K562 (cell line): Measurements from ENCODE around the gene MED13L. TPM values are rescaled to one million over a fixed set of nuclear protein-coding genes. Genes with fewer than 3 reads are reported as not detected.

Experiments
- ATAC-seq: fragments of 200-7000 bp; cut with Tn5 transposase; 3 replicates; pipeline ENCODE4 v1.9.1; 2020; ENCODE audit warnings: moderate library complexity
- BruUV-seq: library from RNA; stranded (reverse); fragments of 400-500 nt; replicated peaks from 2 replicates; lab custom pipeline; 2021; lab: Mats Ljungman, UMichigan
- CTCF ChIA-PET: fragments of 300-600 bp; formaldehyde crosslinking; extraction: SDS; loops from one replicate; lab custom pipeline; 2021; ENCODE audit warnings: low intra/inter-chr PET ratio; lab: Yijun Ruan, JAX
- POLR2A ChIA-PET: fragments of 300-600, 350-650 bp; sonication (Branson Sonifier 250); formaldehyde crosslinking; extraction: SDS; loops from one replicate; lab custom pipeline; 2021; ENCODE audit warnings: antibody characterized with exemption, inconsistent platforms; lab: Yijun Ruan, JAX
- DNase-seq, 4 experiments: peaks; one replicate each; pipeline versions ENCODE4 v3.0.0 to v3.0.0-alpha.2; 2011 to 2018; ENCODE audit warnings: low spot score in 3 of 4, mixed read lengths in 3 of 4; ENCODE audit errors: extremely low read depth in 1 of 4
- FAIRE-seq: peaks from 2 replicates; lab custom pipeline; 2011; peaks lifted over from hg19 to GRCh38; lab: Jason Lieb, UNC
- H2AFZ ChIP-seq: 2 replicates; pipeline ENCODE4 v1.6.0; 2011; ENCODE audit warnings: low read depth, low read length, control low read depth, inconsistent platforms
- H3K27ac ChIP-seq: fragments of 200-600 bp; 3 replicates; pipeline ENCODE4 v1.8.0; 2011; ENCODE audit warnings: low read depth, mild to moderate bottlenecking, control low read depth, inconsistent platforms, low read length, moderate library complexity, mixed read lengths; ENCODE audit errors: extremely low read depth
- H3K27me3 ChIP-seq, 2 experiments: fragments of 300-600 bp in 1 of 2; 2 replicates in 1 of 2; 3 replicates in 1 of 2; pipeline versions ENCODE4 v1.6.0 to v1.8.0; 2011; ENCODE audit warnings: inconsistent platforms in 2 of 2, low read length in 2 of 2, mild to moderate bottlenecking in 1 of 2, mixed read lengths in 1 of 2, moderate library complexity in 1 of 2; ENCODE audit not compliant: control insufficient read depth in 2 of 2, insufficient read depth in 2 of 2
- H3K36me3 ChIP-seq: fragments of 300-600 bp; 3 replicates; pipeline ENCODE4 v1.8.0; 2011; ENCODE audit warnings: mild to moderate bottlenecking, low read length, inconsistent platforms; ENCODE audit not compliant: control insufficient read depth, insufficient read depth
- H3K4me1 ChIP-seq, 2 experiments: fragments of 200-600 bp in 1 of 2; replicated peaks in 1 of 2; 2 replicates in 1 of 2; 3 replicates in 1 of 2; pipeline versions ENCODE4 v1.5.1 to v1.8.0; 2011; ENCODE audit warnings: inconsistent platforms in 2 of 2, low read length in 2 of 2, mild to moderate bottlenecking in 1 of 2, mixed read lengths in 1 of 2, moderate library complexity in 1 of 2; ENCODE audit not compliant: control insufficient read depth in 2 of 2, insufficient read depth in 2 of 2
- H3K4me2 ChIP-seq: 2 replicates; pipeline ENCODE4 v1.6.1; 2011; ENCODE audit warnings: low read length, control low read depth, inconsistent platforms, mixed read lengths; ENCODE audit not compliant: insufficient read depth
- H3K4me3 ChIP-seq: fragments of 200-600 bp; sonication (generic), shearing (Covaris generic); 2 replicates; pipeline ENCODE4 v1.5.1; 2016; ENCODE audit warnings: control low read depth, inconsistent platforms
- H3K79me2 ChIP-seq: fragments of 200-600 bp; 3 replicates; pipeline ENCODE4 v1.8.0; 2011; ENCODE audit warnings: low read length, inconsistent platforms; ENCODE audit not compliant: control insufficient read depth, insufficient read depth
- H3K9ac ChIP-seq, 2 experiments: 2 replicates each; pipeline versions ENCODE4 v1.6.0 to v1.6.1; 2011; ENCODE audit warnings: low read depth in 2 of 2, low read length in 2 of 2, control low read depth in 1 of 2, inconsistent platforms in 1 of 2, mild to moderate bottlenecking in 1 of 2, mixed read lengths in 1 of 2; ENCODE audit not compliant: insufficient read depth in 1 of 2
- H3K9me1 ChIP-seq: one replicate; pipeline ENCODE4 v1.6.0; 2011; ENCODE audit warnings: inconsistent platforms, mild to moderate bottlenecking, low read length, moderate library complexity; ENCODE audit not compliant: control insufficient read depth, insufficient read depth
- H3K9me3 ChIP-seq: replicated peaks from 2 replicates; pipeline ENCODE4 v1.5.1; 2011; ENCODE audit warnings: low read depth, low read length, inconsistent platforms; ENCODE audit not compliant: control insufficient read depth, insufficient read depth
- H4K20me1 ChIP-seq: replicated peaks from 2 replicates; pipeline ENCODE4 v1.6.1; 2011; ENCODE audit warnings: low read length, inconsistent platforms, mixed read lengths; ENCODE audit not compliant: control insufficient read depth, insufficient read depth
- ARID2 ChIP-seq: fragments of 450-650 bp; IDR thresholded peaks from 2 replicates; pipeline ENCODE4 v1.6.1; 2017; ENCODE audit warnings: antibody characterized with exemption, mild to moderate bottlenecking
- CBX3 ChIP-seq, 2 experiments: IDR thresholded peaks; 1 replicate in 1 of 2; 2 replicates in 1 of 2; pipeline ENCODE4 v1.6.1; 2012; ENCODE audit warnings: inconsistent platforms in 2 of 2, low read length in 2 of 2, borderline replicate concordance in 1 of 2, control low read depth in 1 of 2
- CHD4 ChIP-seq: fragments of 200-600 bp; sonication (generic); IDR thresholded peaks from 3 replicates; pipeline ENCODE4 v1.6.1; 2012; ENCODE audit warnings: low read depth, mild to moderate bottlenecking, mixed read lengths, low read length, inconsistent platforms; ENCODE audit not compliant: insufficient read depth, insufficient replicate concordance, poor library complexity, severe bottlenecking
- E2F4 ChIP-seq: sonication (generic); formaldehyde crosslinking; IDR thresholded peaks from 2 replicates; pipeline ENCODE4 v1.8.0; 2022; ENCODE audit warnings: mild to moderate bottlenecking, low read depth, missing genetic modification reagents
- ETV1 ChIP-seq: fragments of 450-650 bp; conservative IDR thresholded peaks from 2 replicates; pipeline ENCODE4 v1.6.1; 2016; ENCODE audit warnings: missing genetic modification characterization, control low read depth, low read depth, missing compliant biosample characterization
- HCFC1 ChIP-seq: IDR thresholded peaks from 2 replicates; pipeline ENCODE4 v1.6.1; 2012; ENCODE audit warnings: low read depth, low read length, improper control_type of control experiment
- JUNB ChIP-seq: fragments of 450-650 bp; formaldehyde crosslinking; conservative IDR thresholded peaks from 2 replicates; pipeline ENCODE4 v1.4.0; 2020; ENCODE audit warnings: mild to moderate bottlenecking
- MCM7 ChIP-seq, 2 experiments: fragments of 450-650 bp; IDR thresholded peaks; 2 replicates each; pipeline ENCODE4 v1.6.1; 2016 to 2018
- MED1 ChIP-seq: sonication (generic); formaldehyde crosslinking; IDR thresholded peaks from 2 replicates; pipeline ENCODE4 v1.8.1; 2023; ENCODE audit warnings: missing genetic modification reagents, borderline replicate concordance
- NFE2 ChIP-seq: IDR thresholded peaks from 2 replicates; pipeline ENCODE4 v1.6.1; 2014; ENCODE audit warnings: antibody characterized with exemption, low read depth
- RBBP5 ChIP-seq: fragments of 200-600 bp; sonication (generic); IDR thresholded peaks from 2 replicates; pipeline ENCODE4 v1.6.1; 2012; ENCODE audit warnings: borderline replicate concordance, mild to moderate bottlenecking, low read length, control low read depth, inconsistent platforms; ENCODE audit not compliant: insufficient read depth, poor library complexity, severe bottlenecking
- RBM14 ChIP-seq: fragments of 200-400 bp; formaldehyde crosslinking; IDR thresholded peaks from 2 replicates; pipeline ENCODE4 v1.6.1; 2018; ENCODE audit warnings: low read depth, mild to moderate bottlenecking, low read length, moderate library complexity, borderline replicate concordance; ENCODE audit not compliant: insufficient read depth
- SRSF1 ChIP-seq: fragments of 200-400 bp; formaldehyde crosslinking; IDR thresholded peaks from 2 replicates; pipeline ENCODE4 v1.6.1; 2017; ENCODE audit warnings: mild to moderate bottlenecking, low read depth, low read length, moderate library complexity
- SUPT5H ChIP-seq: fragments of 450-650 bp; IDR thresholded peaks from 2 replicates; pipeline ENCODE4 v1.6.1; 2016
- XRCC5 ChIP-seq: fragments of 200-400 bp; formaldehyde crosslinking; IDR thresholded peaks from 2 replicates; pipeline ENCODE4 v1.6.1; 2017; ENCODE audit warnings: low read depth, mild to moderate bottlenecking, low read length
- ZKSCAN8 ChIP-seq: fragments of 200-800 bp; sonication (Bioruptor generic); IDR thresholded peaks from 2 replicates; pipeline ENCODE4 v1.6.1; 2016; ENCODE audit warnings: missing genetic modification characterization, missing compliant biosample characterization
- ZNF780A ChIP-seq: fragments of 250-450 bp; sonication (Bioruptor Pico); IDR thresholded peaks from 2 replicates; pipeline ENCODE4 v1.5.0; 2021; ENCODE audit warnings: mild to moderate bottlenecking
- WGBS: fragments of 100-300 bp; shearing (Covaris generic); methylation state at CpG from one replicate; pipeline ENCODE4 v1.1.6; 2016; ENCODE audit warnings: low coverage, mixed read lengths; ENCODE audit not compliant: insufficient coverage; ENCODE audit errors: missing lambda C conversion rate; 5-methylcytosine and 5-hydroxymethylcytosine counted together
- in situ Hi-C: fragments of 300-500 bp; cut with MboI; formaldehyde crosslinking; loops from 4 replicates; pipeline ENCODE4 v1.15.0; 2018; ENCODE audit warnings: inconsistent platforms, mixed read lengths
- intact Hi-C: fragments of 100-400 bp; cut with micrococcal nuclease; formaldehyde crosslinking; loops from 2 replicates; pipeline ENCODE4 v1.14.2; 2022
- polyA plus RNA-seq, 8 experiments: library from polyadenylated mRNA; depleted of rRNA in 4 of 8; stranded (reverse) in 5 of 8; unstranded in 3 of 8; fragments of >200 nt; fragmentation: Nextera tagmentation in 2 of 8; fragmentation: Illumina TruSeq in 1 of 8; extraction: Ambion mirVana in 2 of 8; extraction: Trizol in 1 of 8; gene quantifications; 2 replicates each; pipeline versions ENCODE4 v1.2.1 to v1.2.3, GENCODE V29; 2011 to 2014; ENCODE audit warnings: inconsistent platforms in 1 of 8, missing spikeins in 1 of 8
- total RNA-seq, 7 experiments: library from RNA; depleted of rRNA in 6 of 7; stranded (reverse); fragments of >200 nt in 6 of 7; fragmentation: Illumina TruSeq in 2 of 7; extraction: Trizol in 2 of 7; gene quantifications; 2 replicates each; pipeline versions ENCODE4 v1.2.1 to v1.2.3, GENCODE V29; 2011 to 2021; ENCODE audit warnings: low replicate concordance in 1 of 7
- TF ChIP-seq, protein P1 (sequence below): fragments of 200-400 bp; formaldehyde crosslinking; IDR thresholded peaks from 2 replicates; pipeline ENCODE4 v1.6.1; 2017; ENCODE audit warnings: mild to moderate bottlenecking, low read depth, low read length, moderate library complexity

MED13L gene
- total and polyA plus RNA-seq, 9 of the 15 experiments (the other 6 are each of a cell fraction or from before 2014, with no cell fraction given) = 13.4 to 90.3 (median 36.9) TPM

GRCh38 chr12:116123451-116124258, 153.8 kb downstream of the MED13L start:
- DNase-seq = peak; percentile 20 to 71 (median 42)
- in situ Hi-C loops (no loop called here), intact Hi-C loops (loop anchor here (5.0 kb wide), 1 partner anchor 56 kb away; no protein-coding TSS in a partner anchor)
- H2AFZ ChIP-seq = peak overlapping the region; percentile 15; the same call in 1 of the 2 replicates
- H3K9ac ChIP-seq = peak overlapping the region; percentile 62 to 78; a peak in 3 of 4 replicates
- no peaks in the 10 kb centered on the region for H3K9me1 ChIP-seq
- 0 out of 2 replicates have a peak, but pooled peaks cover 21% of the 10 kb centered on the region for H4K20me1 ChIP-seq
- peak; percentile 78 for FAIRE-seq
- no peaks in the 10 kb centered on the region for H3K27me3 ChIP-seq
- H3K9me3 ChIP-seq = no peaks in the 10 kb centered on the region
- ChIA-PET CTCF (no interaction called here), POLR2A (interaction anchor here (0.6 to 1.8 kb wide), 5 partner anchors 10 to 807 kb away, joined by 3 to 6 read pairs (median 4); no protein-coding TSS in a partner anchor)
- H3K4me1 ChIP-seq = peaks cover 0 to 33% of the 10 kb centered on the region in 2 experiments; a peak in 3 of 5 replicates
- H3K4me3 ChIP-seq = peak overlapping the region; percentile 32
- WGBS = under 1% methylated on average over 10 of the region's 11 CpGs
- no TSS peak for BruUV-seq
- peak; percentile 74 for ATAC-seq
- peak overlapping the region; percentile 84 for H3K4me2 ChIP-seq
- peaks cover 99% of the 10 kb centered on the region for H3K79me2 ChIP-seq
- no peaks in the 10 kb centered on the region for H3K36me3 ChIP-seq
- H3K27ac ChIP-seq = peak overlapping the region; percentile 80
- TF ChIP-seq RBM14 = no peak
- TF ChIP-seq ARID2 = no peak
- TF ChIP-seq CBX3 (IDR thresholded peaks at IDR 0.05; ENCODE audit: borderline replicate concordance in 1 of 2, low read length in 2 of 2) = no peak
- no peak for TF ChIP-seq XRCC5
- TF ChIP-seq E2F4 = no peak
- TF ChIP-seq MCM7 (IDR thresholded peaks at IDR 0.05) = no peak
- no peak for TF ChIP-seq NFE2
- TF ChIP-seq JUNB (CRISPR knock-in tag) = no peak
- TF ChIP-seq MED1 (CRISPR knock-in tag) = no peak
- TF ChIP-seq RBBP5 = peak; percentile 58
- TF ChIP-seq ZNF780A = no peak
- no peak for TF ChIP-seq SUPT5H
- TF ChIP-seq ETV1 (tag) = no peak
- TF ChIP-seq ZKSCAN8 (CRISPR knock-in tag) = no peak
- TF ChIP-seq, protein P1, sequence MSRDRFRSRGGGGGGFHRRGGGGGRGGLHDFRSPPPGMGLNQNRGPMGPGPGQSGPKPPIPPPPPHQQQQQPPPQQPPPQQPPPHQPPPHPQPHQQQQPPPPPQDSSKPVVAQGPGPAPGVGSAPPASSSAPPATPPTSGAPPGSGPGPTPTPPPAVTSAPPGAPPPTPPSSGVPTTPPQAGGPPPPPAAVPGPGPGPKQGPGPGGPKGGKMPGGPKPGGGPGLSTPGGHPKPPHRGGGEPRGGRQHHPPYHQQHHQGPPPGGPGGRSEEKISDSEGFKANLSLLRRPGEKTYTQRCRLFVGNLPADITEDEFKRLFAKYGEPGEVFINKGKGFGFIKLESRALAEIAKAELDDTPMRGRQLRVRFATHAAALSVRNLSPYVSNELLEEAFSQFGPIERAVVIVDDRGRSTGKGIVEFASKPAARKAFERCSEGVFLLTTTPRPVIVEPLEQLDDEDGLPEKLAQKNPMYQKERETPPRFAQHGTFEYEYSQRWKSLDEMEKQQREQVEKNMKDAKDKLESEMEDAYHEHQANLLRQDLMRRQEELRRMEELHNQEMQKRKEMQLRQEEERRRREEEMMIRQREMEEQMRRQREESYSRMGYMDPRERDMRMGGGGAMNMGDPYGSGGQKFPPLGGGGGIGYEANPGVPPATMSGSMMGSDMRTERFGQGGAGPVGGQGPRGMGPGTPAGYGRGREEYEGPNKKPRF = no peak
- no peak for TF ChIP-seq CHD4
- no peak for TF ChIP-seq SRSF1
- no peak for TF ChIP-seq HCFC1
